Stimulated activated CD8-positive, alpha-beta memory T cell treated with anti-CD3 and anti-CD28 coated beads, Interleukin-7, amount 100 ng/mL, for 24 hours (primary cell): Measurements from ENCODE around the gene GOLGB1.

Source experiments
- DNase-seq: peaks from one replicate; pipeline ENCODE4 v3.0.0-alpha.2; 2020; ENCODE audit warnings: low read depth

GOLGB1 gene

DNA sequence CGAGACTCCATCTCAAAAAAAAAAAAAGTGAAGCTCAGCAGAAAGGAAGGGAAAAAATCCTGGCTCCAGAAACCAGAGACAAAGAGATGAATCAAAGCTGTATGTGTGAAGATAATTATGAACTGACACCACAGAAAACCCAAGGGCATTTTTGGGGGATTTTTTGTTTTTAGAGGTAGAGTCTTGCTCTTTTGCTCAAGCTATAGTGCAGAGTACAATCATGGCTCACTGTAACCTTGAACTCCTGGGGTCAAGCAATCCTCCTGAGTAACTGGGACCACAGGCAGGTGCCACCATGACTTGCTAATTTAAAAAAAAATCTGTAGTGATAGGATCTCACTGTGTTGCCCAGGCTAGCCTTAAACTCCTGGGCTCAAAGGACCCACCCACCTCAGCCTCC, 111.6 kb downstream of the GOLGB1 start:
- no peak for DNase-seq

DNA sequence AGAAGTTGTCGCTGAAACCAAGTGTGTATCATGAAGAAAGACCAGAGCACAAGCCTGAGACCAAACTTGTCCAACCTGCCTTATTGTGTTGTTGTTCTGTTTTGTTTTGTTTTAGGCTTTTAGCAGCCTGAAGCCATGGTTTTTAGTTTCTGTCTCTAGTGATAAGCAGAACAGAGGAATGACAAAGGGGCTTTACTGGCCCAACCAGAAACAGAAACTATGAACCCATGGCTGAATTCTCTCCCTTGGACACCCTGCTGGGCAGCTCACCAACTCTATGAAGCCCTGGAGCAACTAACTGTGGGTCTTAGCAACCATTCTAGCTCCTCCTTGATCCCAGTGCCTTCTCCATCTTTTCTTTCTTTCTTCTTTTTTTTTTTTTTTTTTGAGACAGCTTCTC, 119.2 kb downstream of the GOLGB1 start:
- no peak for DNase-seq

DNA sequence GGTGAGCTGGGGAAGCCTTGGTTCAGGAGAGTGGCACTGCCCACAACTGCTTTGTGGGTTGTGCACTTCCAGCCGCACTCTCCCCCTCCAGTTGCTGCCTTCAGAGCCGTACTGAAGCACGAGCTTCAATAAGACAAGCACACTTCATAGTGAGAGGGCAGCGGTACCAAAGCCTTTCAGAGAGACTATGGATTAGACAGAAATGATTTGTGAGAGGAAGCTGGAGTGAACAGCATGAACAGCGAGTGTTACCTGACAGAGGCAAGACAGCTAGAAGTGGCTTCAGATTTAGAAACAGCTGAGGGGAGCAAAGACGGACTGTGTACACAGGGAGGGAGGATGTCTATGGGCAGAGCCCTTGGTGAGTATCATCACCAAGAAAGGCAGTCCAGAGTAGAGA, 119.9 kb downstream of the GOLGB1 start:
- DNase-seq, result no peak

DNA sequence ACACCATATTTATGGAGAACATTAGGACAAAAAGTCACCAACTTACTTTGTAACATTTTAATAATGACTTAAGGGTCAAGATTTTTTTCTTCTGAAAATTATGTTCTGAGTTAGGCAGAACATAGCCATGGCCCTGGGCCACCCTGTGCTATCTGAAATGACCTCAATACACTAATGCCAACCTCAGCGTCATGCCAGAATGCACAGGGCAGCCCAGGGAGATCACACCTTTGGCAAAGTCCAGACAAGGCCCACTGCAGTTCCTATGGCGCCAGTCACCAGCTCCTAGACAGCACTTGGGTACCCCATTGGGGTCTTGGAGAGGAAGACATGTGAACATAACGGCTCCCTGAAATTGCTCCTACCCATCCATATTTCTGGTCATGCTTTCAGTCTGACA, 121.9 kb downstream of the GOLGB1 start:
- DNase-seq, result no peak

DNA sequence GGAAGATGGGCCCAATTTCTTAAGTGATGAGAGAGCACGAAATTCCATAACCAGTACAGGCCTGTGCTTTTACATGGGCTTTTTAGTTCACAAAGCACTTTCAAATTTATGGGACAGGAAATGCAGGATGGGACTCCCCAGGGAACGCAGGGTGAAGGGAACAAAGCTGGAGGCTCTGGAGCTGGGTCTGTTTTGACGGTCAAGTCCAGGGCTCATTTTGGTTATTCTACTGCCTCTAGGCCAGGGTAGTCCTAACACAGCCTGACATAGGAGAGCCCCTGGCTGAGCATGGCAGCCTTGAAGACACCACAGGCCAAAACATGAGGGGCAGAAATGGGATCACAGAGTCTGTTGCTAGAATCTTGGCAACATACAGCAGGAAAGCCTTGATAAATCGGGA, 122.3 kb downstream of the GOLGB1 start:
- no peak for DNase-seq

DNA sequence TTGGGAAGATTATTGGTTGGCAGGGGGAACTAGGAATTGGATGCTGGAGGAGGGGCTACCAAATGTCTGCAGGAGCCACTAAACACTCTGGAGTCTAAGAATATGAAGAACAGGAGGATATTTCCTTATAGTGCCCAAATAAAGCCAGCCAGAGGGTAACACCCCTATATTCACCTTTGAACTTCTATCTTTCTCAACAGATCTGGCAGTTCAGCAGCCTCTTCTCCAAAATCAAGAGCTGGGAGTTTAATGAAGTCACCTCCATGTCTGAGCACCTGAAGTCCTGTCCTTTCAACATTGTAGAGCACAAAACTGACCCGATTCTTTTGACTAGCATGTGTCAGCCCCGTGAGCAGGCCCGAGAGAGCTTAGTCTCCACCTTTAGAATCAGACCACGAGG, 123.0 kb downstream of the GOLGB1 start:
- DNase-seq, result no peak

DNA sequence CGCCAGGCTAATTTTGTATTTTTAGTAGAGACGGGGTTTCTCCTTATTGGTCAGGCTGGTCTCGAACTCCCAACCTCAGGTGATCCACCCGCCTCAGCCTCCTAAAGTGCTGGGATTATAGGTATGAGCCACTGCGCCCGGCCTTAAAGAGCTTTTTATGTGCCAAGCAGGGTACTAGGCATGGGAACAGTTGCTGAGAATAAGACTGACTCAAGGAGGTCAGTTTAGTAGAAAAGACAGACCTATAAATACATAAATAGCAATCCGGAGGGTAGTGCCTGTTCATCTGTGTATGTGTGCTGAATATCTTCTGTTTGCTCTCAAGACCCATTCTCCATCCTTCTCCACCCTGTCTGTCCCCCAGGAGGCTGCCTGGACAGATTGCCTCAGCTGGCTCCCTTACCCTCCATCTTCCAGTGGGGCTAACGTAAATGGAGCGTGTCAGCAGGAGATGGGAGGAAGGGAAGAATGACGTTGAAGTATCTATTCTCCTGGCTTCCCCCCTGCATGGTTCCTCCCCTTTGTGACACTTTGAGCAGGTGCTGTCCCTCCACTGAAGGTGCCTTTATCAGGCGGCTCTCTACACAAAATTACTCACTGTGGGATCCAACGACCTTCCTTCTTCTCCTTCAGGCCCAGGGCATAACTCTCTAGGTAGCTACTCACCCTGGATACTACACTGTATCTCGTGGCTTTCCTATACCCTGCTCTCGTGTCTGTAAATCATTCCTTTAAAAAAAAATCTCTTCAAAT, 125.2 kb downstream of the GOLGB1 start:
- DNase-seq, result no peak

DNA sequence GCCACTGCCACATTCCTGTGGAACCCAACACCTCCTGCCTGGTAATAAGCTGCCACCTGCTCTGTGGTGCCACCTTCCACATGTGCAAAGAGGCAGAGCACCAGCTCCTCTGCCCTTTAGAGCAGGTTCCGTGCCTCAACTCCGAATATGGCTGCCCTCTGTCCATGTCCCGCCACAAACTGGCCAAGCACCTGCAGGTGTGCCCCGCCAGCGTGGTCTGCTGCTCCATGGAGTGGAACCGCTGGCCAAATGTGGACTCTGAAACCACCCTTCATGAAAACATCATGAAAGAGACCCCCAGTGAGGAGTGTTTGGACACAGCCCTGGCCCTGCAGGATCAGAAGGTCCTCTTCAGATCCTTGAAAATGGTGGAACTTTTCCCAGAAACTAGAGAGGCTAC, 128.1 kb downstream of the GOLGB1 start:
- DNase-seq, result no peak

DNA sequence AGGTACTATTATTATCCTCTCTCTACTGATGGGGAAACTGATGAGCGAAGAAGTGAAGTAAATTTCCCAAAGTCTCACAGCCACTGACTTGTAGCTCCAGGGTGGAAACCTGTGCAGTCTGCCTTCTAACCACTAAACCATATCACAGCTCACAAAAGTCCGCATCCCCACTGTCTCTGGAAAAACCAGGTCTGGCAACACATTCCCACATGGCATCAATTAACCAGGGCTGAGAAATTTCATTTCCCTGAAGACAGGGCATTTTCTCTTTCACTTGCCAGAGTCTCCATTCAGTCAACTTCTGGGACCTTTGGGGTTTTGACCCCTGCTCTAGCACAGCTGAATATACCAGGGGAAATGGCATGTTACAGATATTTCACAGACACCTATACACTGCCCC, 129.8 kb downstream of the GOLGB1 start:
- no peak for DNase-seq
